SK-N-DZ (cell line): Measurements from ENCODE around the gene ARF1.

Experiments used
- DNase-seq: peaks from one replicate; pipeline ENCODE4 v3.0.0-alpha.2; 2015; ENCODE audit warnings: low spot score

The ARF1 gene

GRCh38 chr1:228120857-228121489 lies 38.5 kb downstream of the ARF1 start:
- no peak for DNase-seq

GRCh38 chr1:228122921-228123441 lies 40.5 kb downstream of the ARF1 start:
- DNase-seq = no peak

GRCh38 chr1:228123505-228123904 lies 41.0 kb downstream of the ARF1 start:
- DNase-seq = no peak

GRCh38 chr1:228125185-228125584 lies 42.7 kb downstream of the ARF1 start:
- no peak for DNase-seq

GRCh38 chr1:228131766-228132165 lies 49.3 kb downstream of the ARF1 start:
- no peak for DNase-seq

- DNase-seq = no peak
Measured at GRCh38 chr1:228134591-228134990, 52.1 kb downstream of the ARF1 start.

GRCh38 chr1:228136901-228137300 lies 54.4 kb downstream of the ARF1 start:
- no peak for DNase-seq

- no peak for DNase-seq
Measured at GRCh38 chr1:228139406-228139930, 57.0 kb downstream of the ARF1 start.

- DNase-seq = peak; percentile 99
Measured at GRCh38 chr1:228139931-228140723, 57.6 kb downstream of the ARF1 start, which contains the start of gene GUK1. TSS of gene GUK1 (plus strand) at chr1:228140279. CDS start at chr1:228140303, 24 bp downstream.

GRCh38 chr1:228140724-228141225 lies 58.3 kb downstream of the ARF1 start:
- no peak for DNase-seq

- no peak for DNase-seq
Measured at GRCh38 chr1:228141226-228142044, 58.9 kb downstream of the ARF1 start.

GRCh38 chr1:228142155-228142691 lies 59.7 kb downstream of the ARF1 start:
- DNase-seq = no peak

GRCh38 chr1:228142701-228143136 lies 60.2 kb downstream of the ARF1 start:
- DNase-seq = no peak

GRCh38 chr1:228143480-228144192 lies 61.1 kb downstream of the ARF1 start:
- no peak for DNase-seq

GRCh38 chr1:228144193-228144992 lies 61.9 kb downstream of the ARF1 start:
- no peak for DNase-seq

- no peak for DNase-seq
Measured at GRCh38 chr1:228144993-228145343, 62.5 kb downstream of the ARF1 start.

- no peak for DNase-seq
Measured at GRCh38 chr1:228145463-228146416, 63.2 kb downstream of the ARF1 start.

- no peak for DNase-seq
Measured at GRCh38 chr1:228146417-228147150, 64.1 kb downstream of the ARF1 start.
